Measurements from ENCODE around the gene SH3PXD2A. TPM values are rescaled to one million over a fixed set of nuclear protein-coding genes. Genes with fewer than 3 reads are reported as not detected.

Gene SH3PXD2A
- total RNA-seq, 4 donors from 2014 or later = 6.2 to 16.8 (median 11.4) TPM

DNA sequence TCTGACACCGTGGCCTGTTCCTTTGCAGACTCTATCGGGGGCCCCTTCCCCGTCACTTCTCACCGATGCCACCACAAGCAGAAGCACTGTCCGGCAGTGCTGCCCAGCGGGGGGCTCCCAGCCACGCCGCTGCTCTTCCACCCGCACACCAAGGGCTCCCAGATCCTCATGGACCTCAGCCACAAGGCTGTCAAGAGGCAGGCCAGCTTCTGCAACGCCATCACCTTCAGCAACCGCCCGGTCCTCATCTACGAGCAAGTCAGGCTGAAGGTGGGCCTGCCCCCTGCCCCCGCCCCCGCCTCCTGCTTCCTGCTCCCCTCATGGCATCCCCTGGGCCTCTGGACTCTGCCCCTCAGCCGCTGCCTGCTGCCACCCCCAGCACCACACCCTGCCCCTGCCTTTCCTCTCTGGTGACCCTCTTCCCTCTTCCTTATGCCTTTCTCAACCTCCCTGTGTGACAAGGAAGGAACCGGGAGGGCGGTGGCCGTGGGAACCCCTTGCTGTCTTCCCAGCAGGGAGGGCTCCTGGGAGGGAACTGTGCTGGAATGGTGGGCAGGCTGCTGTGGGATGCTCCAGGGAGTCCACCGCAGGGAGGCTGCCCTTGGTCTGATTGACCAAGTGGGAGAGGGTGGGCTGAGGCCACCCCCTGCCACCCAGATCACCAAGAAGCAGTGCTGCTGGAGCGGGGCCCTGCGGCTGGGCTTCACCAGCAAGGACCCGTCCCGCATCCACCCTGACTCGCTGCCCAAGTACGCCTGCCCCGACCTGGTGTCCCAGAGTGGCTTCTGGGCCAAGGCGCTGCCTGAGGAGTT lies 284.3 kb downstream of the SH3PXD2A start:
- no peak for DNase-seq
- H3K36me3 ChIP-seq = peaks cover 0 to 16% of the 10 kb centered on the region in 2 donors
- TF ChIP-seq, protein P1, sequence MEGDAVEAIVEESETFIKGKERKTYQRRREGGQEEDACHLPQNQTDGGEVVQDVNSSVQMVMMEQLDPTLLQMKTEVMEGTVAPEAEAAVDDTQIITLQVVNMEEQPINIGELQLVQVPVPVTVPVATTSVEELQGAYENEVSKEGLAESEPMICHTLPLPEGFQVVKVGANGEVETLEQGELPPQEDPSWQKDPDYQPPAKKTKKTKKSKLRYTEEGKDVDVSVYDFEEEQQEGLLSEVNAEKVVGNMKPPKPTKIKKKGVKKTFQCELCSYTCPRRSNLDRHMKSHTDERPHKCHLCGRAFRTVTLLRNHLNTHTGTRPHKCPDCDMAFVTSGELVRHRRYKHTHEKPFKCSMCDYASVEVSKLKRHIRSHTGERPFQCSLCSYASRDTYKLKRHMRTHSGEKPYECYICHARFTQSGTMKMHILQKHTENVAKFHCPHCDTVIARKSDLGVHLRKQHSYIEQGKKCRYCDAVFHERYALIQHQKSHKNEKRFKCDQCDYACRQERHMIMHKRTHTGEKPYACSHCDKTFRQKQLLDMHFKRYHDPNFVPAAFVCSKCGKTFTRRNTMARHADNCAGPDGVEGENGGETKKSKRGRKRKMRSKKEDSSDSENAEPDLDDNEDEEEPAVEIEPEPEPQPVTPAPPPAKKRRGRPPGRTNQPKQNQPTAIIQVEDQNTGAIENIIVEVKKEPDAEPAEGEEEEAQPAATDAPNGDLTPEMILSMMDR (IDR thresholded peaks at IDR 0.05 in 4 of 5, conservative IDR thresholded peaks at IDR 0.05 in 1 of 5) = no peak
- no peak for TF ChIP-seq POLR2A (IDR thresholded peaks at IDR 0.05)
- H3K4me1 ChIP-seq = peaks cover 0 to 3% of the 10 kb centered on the region in 2 donors
- intact Hi-C loops (cut with DNase I; ENCODE audit: low total_unique reads) (no loop called here), in situ Hi-C loops (cut with MboI; ENCODE audit: low sequenced_read_pairs in 4 of 4) (no loop called here)
- H3K4me3 ChIP-seq = no peak overlapping the region
- H3K9me3 ChIP-seq = no peaks in the 10 kb centered on the region
- no peak for ATAC-seq
- no peaks in the 10 kb centered on the region for H3K27me3 ChIP-seq
- H3K27ac ChIP-seq = no peak overlapping the region

DNA sequence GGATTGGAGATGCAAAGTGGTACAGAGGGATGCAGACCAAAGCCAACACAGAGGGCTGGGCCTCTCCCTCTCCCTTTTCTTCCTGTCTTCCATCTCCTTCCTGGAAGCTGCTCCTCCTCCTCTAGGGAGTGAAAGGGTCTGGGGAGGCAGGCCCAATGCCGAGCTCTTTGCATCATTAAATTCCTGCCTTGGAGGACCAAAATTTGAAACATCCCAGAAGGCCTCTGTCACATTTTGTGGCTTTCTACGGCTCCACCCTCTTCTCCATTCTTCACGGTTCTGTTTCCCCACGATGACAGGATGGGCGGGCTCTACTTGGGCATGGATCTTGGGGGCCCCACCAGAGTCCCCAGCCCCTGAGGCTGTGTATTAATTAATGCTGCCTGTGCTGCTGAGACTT lies 285.5 kb downstream of the SH3PXD2A start:
- Histone ChIP-seq H3K4me1 (peaks cover 0 to 3% of the 10 kb centered on the region in 2 donors), H3K9me3 (no peaks in the 10 kb centered on the region), H3K4me3 (no peak overlapping the region), H3K36me3 (peaks cover 0 to 16% of the 10 kb centered on the region in 2 donors), H3K27ac (no peak overlapping the region), H3K27me3 (no peaks in the 10 kb centered on the region)
- intact Hi-C loops (cut with DNase I; ENCODE audit: low total_unique reads) = no loop called here
- TF ChIP-seq POLR2A (IDR thresholded peaks at IDR 0.05) = no peak
- TF ChIP-seq, protein P1 (IDR thresholded peaks at IDR 0.05 in 4 of 5, conservative IDR thresholded peaks at IDR 0.05 in 1 of 5) = no peak
- in situ Hi-C loops (cut with MboI; ENCODE audit: low sequenced_read_pairs in 4 of 4) = no loop called here
- DNase-seq (no peak), ATAC-seq (no peak)

- no peak for ATAC-seq
- peaks cover 3 to 5% of the 10 kb centered on the region in 2 donors for H3K4me1 ChIP-seq
- peak overlapping the region in 1 of 4 donors; percentile 27 for H3K27ac ChIP-seq
- H3K9me3 ChIP-seq = no peaks in the 10 kb centered on the region
- no peak overlapping the region for H3K4me3 ChIP-seq
- H3K36me3 ChIP-seq = peaks cover 0 to 16% of the 10 kb centered on the region in 2 donors
- in situ Hi-C loops (cut with MboI; ENCODE audit: low sequenced_read_pairs in 4 of 4) = no loop called here
- no peak for TF ChIP-seq POLR2A (IDR thresholded peaks at IDR 0.05)
- TF ChIP-seq, protein P1 (IDR thresholded peaks at IDR 0.05 in 4 of 5, conservative IDR thresholded peaks at IDR 0.05 in 1 of 5) = no peak
- intact Hi-C loops (cut with DNase I; ENCODE audit: low total_unique reads) = no loop called here
- no peak for DNase-seq
- no peaks in the 10 kb centered on the region for H3K27me3 ChIP-seq
Observed at GRCh38 chr10:103568505-103568904, 286.9 kb downstream of the SH3PXD2A start.

DNA sequence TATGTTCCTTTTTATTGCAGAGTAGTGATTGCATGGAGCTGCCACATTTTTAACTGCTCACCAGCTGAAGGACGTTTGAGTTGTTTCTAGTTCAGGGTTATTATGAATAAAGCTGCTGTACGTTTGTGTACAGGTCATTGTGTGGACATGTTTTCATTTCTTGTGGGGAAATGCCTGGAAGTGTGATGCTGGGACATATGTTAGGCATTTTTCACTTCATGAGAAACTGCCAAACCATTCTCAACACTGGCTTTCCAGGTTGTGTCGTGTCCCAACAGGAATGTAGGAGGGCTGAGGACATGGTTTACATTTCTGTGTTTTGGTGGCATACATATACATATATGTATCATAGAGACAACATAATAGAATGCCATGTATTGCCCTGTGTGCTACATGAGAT lies 288.8 kb downstream of the SH3PXD2A start:
- no peak for ATAC-seq
- no peaks in the 10 kb centered on the region for H3K9me3 ChIP-seq
- in situ Hi-C loops (cut with MboI; ENCODE audit: low sequenced_read_pairs in 4 of 4) (no loop called here), intact Hi-C loops (cut with DNase I; ENCODE audit: low total_unique reads) (no loop called here)
- no peaks in the 10 kb centered on the region for H3K27me3 ChIP-seq
- no peak overlapping the region for H3K4me3 ChIP-seq
- TF ChIP-seq POLR2A (IDR thresholded peaks at IDR 0.05) = no peak
- TF ChIP-seq, protein P1 (IDR thresholded peaks at IDR 0.05 in 4 of 5, conservative IDR thresholded peaks at IDR 0.05 in 1 of 5) = no peak
- peak overlapping the region in 1 of 4 donors; percentile 22 for H3K27ac ChIP-seq
- H3K36me3 ChIP-seq = peaks cover 0 to 4% of the 10 kb centered on the region in 2 donors
- no peak for DNase-seq
- H3K4me1 ChIP-seq = peaks cover 3 to 9% of the 10 kb centered on the region in 2 donors

Measured in gastrocnemius medialis (tissue), 4 donors.